Measurements from ENCODE around the gene TMEM240. TPM values are rescaled to one million over a fixed set of nuclear protein-coding genes. Genes with fewer than 3 reads are reported as not detected.

The TMEM240 gene
- total and polyA plus RNA-seq, 2 donors (not counting 1 experiment from before 2014, with no cell fraction given): 0.28 to 1.8 TPM

- Mint-ChIP-seq H3K4me3 (peak within 1 kb of the TSS; percentile 96), H3K27me3 (no peaks in the 10 kb centered on the region), H3K27ac (peak within 1 kb of the TSS; percentile 99), H3K4me1 (peaks cover 30% of the 10 kb centered on the region), H3K9me3 (ENCODE audit: insufficient read depth) (no peaks in the 10 kb centered on the region)
- Histone ChIP-seq H2AFZ (ENCODE audit: insufficient read depth, low read depth, low read length, poor library complexity, severe bottlenecking) (peak within 1 kb of the TSS; percentile 90), H3K9me3 (ENCODE audit: control extremely low read depth in 1 of 3, control insufficient read depth in 2 of 3, insufficient read depth in 1 of 3, low read length in 2 of 3) (no peaks in the 10 kb centered on the region), H3K4me1 (ENCODE audit: control insufficient read depth in 2 of 2, insufficient read depth in 2 of 2, low read length in 2 of 2) (peaks cover 11 to 27% of the 10 kb centered on the region in 2 donors), H3K27me3 (replicated peaks in 1 of 4; ENCODE audit: control extremely low read depth in 1 of 4, control insufficient read depth in 3 of 4, insufficient read depth in 4 of 4, low read length in 3 of 4) (peaks cover 0 to 4% (median 1%) of the 10 kb centered on the region in 4 experiments), H3K9ac (ENCODE audit: low read length) (peak within 1 kb of the TSS; percentile 100), H4K20me1 (ENCODE audit: control insufficient read depth, insufficient read depth, low read length, poor library complexity, severe bottlenecking) (peaks cover 10% of the 10 kb centered on the region), H3K27ac (ENCODE audit: low read length in 2 of 2) (peak within 1 kb of the TSS; percentile 99), H3K4me3 (ENCODE audit: control extremely low read depth in 1 of 5, extremely low read depth in 1 of 5, insufficient read depth in 1 of 5, low read depth in 2 of 5, low read length in 4 of 5) (peak within 1 kb of the TSS; percentile 83 to 99 (median 92)), H3K79me2 (ENCODE audit: control insufficient read depth, insufficient read depth, low read length) (peaks cover 62% of the 10 kb centered on the region), H3K4me2 (replicated peaks; ENCODE audit: low read depth, low read length, poor library complexity, severe bottlenecking) (peak within 1 kb of the TSS; percentile 98), H3K36me3 (replicated peaks in 1 of 2; ENCODE audit: control extremely low read depth in 1 of 2, control insufficient read depth in 1 of 2, extremely low read depth in 1 of 2, insufficient read depth in 2 of 2, low read length in 1 of 2) (peaks cover 0 to 5% of the 10 kb centered on the region in 2 experiments)
- peak; percentile 85 for ATAC-seq (ENCODE audit: low read depth)
- under 1% methylated on average over 87 of the region's 87 CpGs for WGBS (ENCODE audit: insufficient coverage)
- intact Hi-C loops (cut with micrococcal nuclease): loop anchor here (1.0 to 10.0 kb wide), 5 partner anchors 40 to 104 kb away; partner anchors contain the start of genes ATAD3A, ATAD3B, CDK11B and MIB2
- TF ChIP-seq CTCF (IDR thresholded peaks at IDR 0.05): no peak
- no peak for TF ChIP-seq EZH2 (IDR thresholded peaks at IDR 0.05; ENCODE audit: borderline replicate concordance, insufficient read depth, low read depth, low read length, poor library complexity, severe bottlenecking)
- POLR2A ChIA-PET: interaction anchor here (1.3 kb wide), 1 partner anchor 40 kb away, joined by 3 read pairs; no protein-coding TSS in a partner anchor
- DNase-seq: peak; percentile 97
- CTCF ChIA-PET: interaction anchor here (0.7 kb wide), 1 partner anchor 570 kb away, joined by 3 read pairs; no protein-coding TSS in a partner anchor
Observed at GRCh38 chr1:1574721-1575537, 34.5 kb upstream of the TMEM240 start, which contains the start of gene SSU72. Gene SSU72, minus strand, starts transcription at chr1:1574863. Its CDS starts 306 bp downstream, at chr1:1574557.
